ENCODE measurements around the gene ADAMTS2.

Gene ADAMTS2

GRCh38 chr5:179130101-179130681 is 215.1 kb downstream of the ADAMTS2 start:
- DNase-seq, result no peak

- no peak for DNase-seq
Measured at GRCh38 chr5:179129607-179130071, 215.6 kb downstream of the ADAMTS2 start.

- no peak for DNase-seq
Measured at GRCh38 chr5:179128976-179129375, 216.3 kb downstream of the ADAMTS2 start.

GRCh38 chr5:179128041-179128365 is 217.3 kb downstream of the ADAMTS2 start:
- no peak for DNase-seq

GRCh38 chr5:179127136-179128040 is 217.9 kb downstream of the ADAMTS2 start:
- no peak for DNase-seq

GRCh38 chr5:179126506-179126991 is 218.7 kb downstream of the ADAMTS2 start:
- no peak for DNase-seq

GRCh38 chr5:179125789-179126505 is 219.3 kb downstream of the ADAMTS2 start:
- DNase-seq, result no peak

- no peak for DNase-seq
Measured at GRCh38 chr5:179124853-179125788, 220.1 kb downstream of the ADAMTS2 start.

- DNase-seq, result no peak
Measured at GRCh38 chr5:179124273-179124852, 220.9 kb downstream of the ADAMTS2 start.

- no peak for DNase-seq
Measured at GRCh38 chr5:179123491-179124272, 221.6 kb downstream of the ADAMTS2 start.

- no peak for DNase-seq
Measured at GRCh38 chr5:179123109-179123426, 222.2 kb downstream of the ADAMTS2 start.

- no peak for DNase-seq
Measured at GRCh38 chr5:179122411-179123108, 222.7 kb downstream of the ADAMTS2 start.

GRCh38 chr5:179121667-179122111 is 223.6 kb downstream of the ADAMTS2 start:
- DNase-seq, result no peak

- no peak for DNase-seq
Measured at GRCh38 chr5:179120951-179121666, 224.2 kb downstream of the ADAMTS2 start.

- no peak for DNase-seq
Measured at GRCh38 chr5:179120421-179120861, 224.8 kb downstream of the ADAMTS2 start.

- no peak for DNase-seq
Measured at GRCh38 chr5:179119415-179120170, 225.7 kb downstream of the ADAMTS2 start.

- no peak for DNase-seq
Measured at GRCh38 chr5:179118756-179119414, 226.4 kb downstream of the ADAMTS2 start.

- no peak for DNase-seq
Measured at GRCh38 chr5:179118338-179118737, 226.9 kb downstream of the ADAMTS2 start.
